Measurements from ENCODE around the gene ARHGEF25. TPM values are rescaled to one million over a fixed set of nuclear protein-coding genes. Genes with fewer than 3 reads are reported as not detected.

Gene ARHGEF25
- total and polyA plus RNA-seq, 2 of the 13 experiments (the other 11 are each of a cell fraction or from before 2014, with no cell fraction given): 11.5 to 12.5 TPM

DNA sequence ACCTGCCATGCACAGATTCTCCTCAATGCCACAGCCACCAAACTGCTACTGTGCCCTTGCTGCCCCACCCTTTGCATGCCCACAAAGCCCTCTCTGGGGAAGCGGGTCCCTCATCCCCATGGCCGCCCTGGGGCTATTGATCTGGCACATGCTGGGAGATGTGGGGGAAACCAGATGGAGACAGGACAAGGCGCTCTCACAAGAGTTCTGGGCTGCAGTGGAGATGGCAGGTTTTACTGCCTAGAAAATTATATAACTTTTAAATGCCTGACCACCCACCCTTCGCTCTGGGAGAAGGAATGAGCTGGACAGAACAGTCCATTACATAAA, 30.8 kb upstream of the ARHGEF25 start (continued):
- TF ChIP-seq, protein P1, sequence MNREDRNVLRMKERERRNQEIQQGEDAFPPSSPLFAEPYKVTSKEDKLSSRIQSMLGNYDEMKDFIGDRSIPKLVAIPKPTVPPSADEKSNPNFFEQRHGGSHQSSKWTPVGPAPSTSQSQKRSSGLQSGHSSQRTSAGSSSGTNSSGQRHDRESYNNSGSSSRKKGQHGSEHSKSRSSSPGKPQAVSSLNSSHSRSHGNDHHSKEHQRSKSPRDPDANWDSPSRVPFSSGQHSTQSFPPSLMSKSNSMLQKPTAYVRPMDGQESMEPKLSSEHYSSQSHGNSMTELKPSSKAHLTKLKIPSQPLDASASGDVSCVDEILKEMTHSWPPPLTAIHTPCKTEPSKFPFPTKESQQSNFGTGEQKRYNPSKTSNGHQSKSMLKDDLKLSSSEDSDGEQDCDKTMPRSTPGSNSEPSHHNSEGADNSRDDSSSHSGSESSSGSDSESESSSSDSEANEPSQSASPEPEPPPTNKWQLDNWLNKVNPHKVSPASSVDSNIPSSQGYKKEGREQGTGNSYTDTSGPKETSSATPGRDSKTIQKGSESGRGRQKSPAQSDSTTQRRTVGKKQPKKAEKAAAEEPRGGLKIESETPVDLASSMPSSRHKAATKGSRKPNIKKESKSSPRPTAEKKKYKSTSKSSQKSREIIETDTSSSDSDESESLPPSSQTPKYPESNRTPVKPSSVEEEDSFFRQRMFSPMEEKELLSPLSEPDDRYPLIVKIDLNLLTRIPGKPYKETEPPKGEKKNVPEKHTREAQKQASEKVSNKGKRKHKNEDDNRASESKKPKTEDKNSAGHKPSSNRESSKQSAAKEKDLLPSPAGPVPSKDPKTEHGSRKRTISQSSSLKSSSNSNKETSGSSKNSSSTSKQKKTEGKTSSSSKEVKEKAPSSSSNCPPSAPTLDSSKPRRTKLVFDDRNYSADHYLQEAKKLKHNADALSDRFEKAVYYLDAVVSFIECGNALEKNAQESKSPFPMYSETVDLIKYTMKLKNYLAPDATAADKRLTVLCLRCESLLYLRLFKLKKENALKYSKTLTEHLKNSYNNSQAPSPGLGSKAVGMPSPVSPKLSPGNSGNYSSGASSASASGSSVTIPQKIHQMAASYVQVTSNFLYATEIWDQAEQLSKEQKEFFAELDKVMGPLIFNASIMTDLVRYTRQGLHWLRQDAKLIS (CRISPR knock-in tag; IDR thresholded peaks at IDR 0.05): no peak
- TF ChIP-seq HOXA9 (CRISPR knock-in tag; IDR thresholded peaks at IDR 0.05; ENCODE audit: borderline replicate concordance) (no peak), TSC22D2 (CRISPR knock-in tag; IDR thresholded peaks at IDR 0.05; ENCODE audit: borderline replicate concordance) (no peak), HES4 (CRISPR knock-in tag; IDR thresholded peaks at IDR 0.05; ENCODE audit: borderline replicate concordance) (no peak), ZIK1 (CRISPR knock-in tag; IDR thresholded peaks at IDR 0.05; ENCODE audit: borderline replicate concordance, low read depth) (0 out of 2 replicates have a peak, but pooled peaks have one; percentile 25), ZFP1 (CRISPR knock-in tag; IDR thresholded peaks at IDR 0.05) (no peak), ZNF557 (CRISPR knock-in tag; IDR thresholded peaks at IDR 0.05) (no peak), MYC (CRISPR knock-in tag; IDR thresholded peaks at IDR 0.05; ENCODE audit: borderline replicate concordance) (no peak; the same call in 1 of the 2 replicates), FOXC1 (CRISPR knock-in tag; IDR thresholded peaks at IDR 0.05; ENCODE audit: borderline replicate concordance) (no peak), ZFP36 (IDR thresholded peaks at IDR 0.05; ENCODE audit: borderline replicate concordance, low read depth, low read length, partially characterized antibody) (no peak), ZNF501 (CRISPR knock-in tag; IDR thresholded peaks at IDR 0.05) (peak; percentile 57; the same call in 1 of the 2 replicates), ZFP36L1 (CRISPR knock-in tag; IDR thresholded peaks at IDR 0.05) (0 out of 2 replicates have a peak, but pooled peaks have one; percentile 48), ZFAT (CRISPR knock-in tag; conservative IDR thresholded peaks at IDR 0.05) (no peak), ZNF331 (CRISPR knock-in tag; IDR thresholded peaks at IDR 0.05) (0 out of 2 replicates have a peak, but pooled peaks have one; percentile 24), ZNF761 (CRISPR knock-in tag; conservative IDR thresholded peaks at IDR 0.05) (no peak; the same call in 1 of the 2 replicates), NFKB2 (CRISPR knock-in tag; IDR thresholded peaks at IDR 0.05; ENCODE audit: borderline replicate concordance) (0 out of 2 replicates have a peak, but pooled peaks have one; percentile 20)
- TF ChIP-seq, protein P2, sequence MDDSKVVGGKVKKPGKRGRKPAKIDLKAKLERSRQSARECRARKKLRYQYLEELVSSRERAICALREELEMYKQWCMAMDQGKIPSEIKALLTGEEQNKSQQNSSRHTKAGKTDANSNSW (CRISPR knock-in tag; IDR thresholded peaks at IDR 0.05; ENCODE audit: borderline replicate concordance): no peak
- TF ChIP-seq, protein P3, sequence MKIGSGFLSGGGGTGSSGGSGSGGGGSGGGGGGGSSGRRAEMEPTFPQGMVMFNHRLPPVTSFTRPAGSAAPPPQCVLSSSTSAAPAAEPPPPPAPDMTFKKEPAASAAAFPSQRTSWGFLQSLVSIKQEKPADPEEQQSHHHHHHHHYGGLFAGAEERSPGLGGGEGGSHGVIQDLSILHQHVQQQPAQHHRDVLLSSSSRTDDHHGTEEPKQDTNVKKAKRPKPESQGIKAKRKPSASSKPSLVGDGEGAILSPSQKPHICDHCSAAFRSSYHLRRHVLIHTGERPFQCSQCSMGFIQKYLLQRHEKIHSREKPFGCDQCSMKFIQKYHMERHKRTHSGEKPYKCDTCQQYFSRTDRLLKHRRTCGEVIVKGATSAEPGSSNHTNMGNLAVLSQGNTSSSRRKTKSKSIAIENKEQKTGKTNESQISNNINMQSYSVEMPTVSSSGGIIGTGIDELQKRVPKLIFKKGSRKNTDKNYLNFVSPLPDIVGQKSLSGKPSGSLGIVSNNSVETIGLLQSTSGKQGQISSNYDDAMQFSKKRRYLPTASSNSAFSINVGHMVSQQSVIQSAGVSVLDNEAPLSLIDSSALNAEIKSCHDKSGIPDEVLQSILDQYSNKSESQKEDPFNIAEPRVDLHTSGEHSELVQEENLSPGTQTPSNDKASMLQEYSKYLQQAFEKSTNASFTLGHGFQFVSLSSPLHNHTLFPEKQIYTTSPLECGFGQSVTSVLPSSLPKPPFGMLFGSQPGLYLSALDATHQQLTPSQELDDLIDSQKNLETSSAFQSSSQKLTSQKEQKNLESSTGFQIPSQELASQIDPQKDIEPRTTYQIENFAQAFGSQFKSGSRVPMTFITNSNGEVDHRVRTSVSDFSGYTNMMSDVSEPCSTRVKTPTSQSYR (CRISPR knock-in tag; IDR thresholded peaks at IDR 0.05; ENCODE audit: borderline replicate concordance): no peak
- TF ChIP-seq, protein P4, sequence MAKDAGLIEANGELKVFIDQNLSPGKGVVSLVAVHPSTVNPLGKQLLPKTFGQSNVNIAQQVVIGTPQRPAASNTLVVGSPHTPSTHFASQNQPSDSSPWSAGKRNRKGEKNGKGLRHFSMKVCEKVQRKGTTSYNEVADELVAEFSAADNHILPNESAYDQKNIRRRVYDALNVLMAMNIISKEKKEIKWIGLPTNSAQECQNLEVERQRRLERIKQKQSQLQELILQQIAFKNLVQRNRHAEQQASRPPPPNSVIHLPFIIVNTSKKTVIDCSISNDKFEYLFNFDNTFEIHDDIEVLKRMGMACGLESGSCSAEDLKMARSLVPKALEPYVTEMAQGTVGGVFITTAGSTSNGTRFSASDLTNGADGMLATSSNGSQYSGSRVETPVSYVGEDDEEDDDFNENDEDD (CRISPR knock-in tag; IDR thresholded peaks at IDR 0.05; ENCODE audit: borderline replicate concordance): no peak
- TF ChIP-seq, protein P5, sequence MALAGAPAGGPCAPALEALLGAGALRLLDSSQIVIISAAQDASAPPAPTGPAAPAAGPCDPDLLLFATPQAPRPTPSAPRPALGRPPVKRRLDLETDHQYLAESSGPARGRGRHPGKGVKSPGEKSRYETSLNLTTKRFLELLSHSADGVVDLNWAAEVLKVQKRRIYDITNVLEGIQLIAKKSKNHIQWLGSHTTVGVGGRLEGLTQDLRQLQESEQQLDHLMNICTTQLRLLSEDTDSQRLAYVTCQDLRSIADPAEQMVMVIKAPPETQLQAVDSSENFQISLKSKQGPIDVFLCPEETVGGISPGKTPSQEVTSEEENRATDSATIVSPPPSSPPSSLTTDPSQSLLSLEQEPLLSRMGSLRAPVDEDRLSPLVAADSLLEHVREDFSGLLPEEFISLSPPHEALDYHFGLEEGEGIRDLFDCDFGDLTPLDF (CRISPR knock-in tag; IDR thresholded peaks at IDR 0.05): no peak
- TF ChIP-seq, protein P6, sequence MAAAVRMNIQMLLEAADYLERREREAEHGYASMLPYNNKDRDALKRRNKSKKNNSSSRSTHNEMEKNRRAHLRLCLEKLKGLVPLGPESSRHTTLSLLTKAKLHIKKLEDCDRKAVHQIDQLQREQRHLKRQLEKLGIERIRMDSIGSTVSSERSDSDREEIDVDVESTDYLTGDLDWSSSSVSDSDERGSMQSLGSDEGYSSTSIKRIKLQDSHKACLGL (CRISPR knock-in tag; IDR thresholded peaks at IDR 0.05): no peak
